Activated naive CD8-positive, alpha-beta T cell treated with anti-CD3 and anti-CD28 coated beads, Interleukin-2, amount 50 U/mL, for 24 hours (primary cell): ENCODE results near the gene CCNQ.

Source experiments
- ATAC-seq: fragments of 150-1000 bp; cut with Tn5 transposase; one replicate; pipeline ENCODE4 v1.10.0; 2021
- DNase-seq: peaks from one replicate; pipeline ENCODE4 v3.0.0; 2021
- H3K27ac Mint-ChIP-seq: one replicate; pipeline ENCODE4 v1.8.0; 2021; ENCODE audit warnings: mild to moderate bottlenecking, mixed read lengths
- H3K27me3 Mint-ChIP-seq: one replicate; pipeline ENCODE4 v1.8.0; 2021; ENCODE audit warnings: mixed read lengths
- H3K36me3 Mint-ChIP-seq: one replicate; pipeline ENCODE4 v1.8.0; 2021; ENCODE audit warnings: low read depth, mixed read lengths
- H3K4me1 Mint-ChIP-seq: one replicate; pipeline ENCODE4 v1.8.0; 2021; ENCODE audit warnings: mixed read lengths
- H3K4me3 Mint-ChIP-seq: one replicate; pipeline ENCODE4 v1.8.0; 2021; ENCODE audit warnings: mild to moderate bottlenecking, moderate library complexity, mixed read lengths
- H3K9me3 Mint-ChIP-seq: one replicate; pipeline ENCODE4 v1.8.0; 2021; ENCODE audit warnings: mixed read lengths

The CCNQ gene

DNA sequence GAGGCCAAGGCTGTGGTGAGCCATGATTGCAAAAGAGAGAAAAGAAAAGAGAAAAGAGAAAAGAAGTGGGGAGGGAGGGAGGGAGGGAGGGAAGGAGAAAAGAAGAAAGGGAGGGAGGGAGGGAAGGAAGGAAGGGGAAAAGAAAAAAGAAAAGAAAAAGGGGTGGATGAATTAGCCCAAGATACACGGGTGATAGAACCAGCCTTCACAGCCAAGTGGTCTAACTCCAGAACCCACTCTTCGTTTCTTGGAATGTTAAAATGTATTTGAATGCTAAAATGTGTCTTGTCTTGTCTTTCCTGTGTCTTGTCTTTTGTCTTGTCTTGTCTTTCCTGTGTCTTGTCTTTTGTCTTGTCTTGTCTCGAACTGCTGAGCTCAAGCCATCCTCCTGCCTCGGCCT, 13.1 kb downstream of the CCNQ start:
- DNase-seq (no peak), ATAC-seq (no peak)
- Mint-ChIP-seq H3K9me3 (no peaks in the 10 kb centered on the region), H3K27ac (no peak overlapping the region), H3K4me1 (peaks cover 19% of the 10 kb centered on the region), H3K36me3 (peaks cover 2% of the 10 kb centered on the region), H3K4me3 (no peak overlapping the region), H3K27me3 (no peaks in the 10 kb centered on the region)

DNA sequence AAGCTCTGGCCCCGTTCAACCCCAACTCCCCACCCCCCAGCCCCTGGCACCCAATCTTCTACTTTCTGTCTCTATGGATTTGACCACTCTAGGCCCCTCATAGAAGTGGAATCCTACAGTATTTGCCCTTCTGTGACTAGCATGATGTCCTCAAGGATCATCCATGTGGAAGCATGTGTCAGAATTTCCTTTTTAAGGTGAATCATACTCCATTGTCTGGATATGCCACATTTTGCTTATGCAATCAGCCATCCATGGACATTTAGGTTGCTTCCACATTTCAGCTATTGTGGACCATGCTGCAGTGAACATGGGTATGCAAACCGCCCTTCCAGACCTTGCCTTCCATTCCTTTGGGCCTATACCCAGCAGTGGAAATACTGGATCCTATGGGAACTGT, 15.5 kb downstream of the CCNQ start:
- H3K9me3 Mint-ChIP-seq = no peaks in the 10 kb centered on the region
- ATAC-seq (no peak), DNase-seq (no peak)
- no peak overlapping the region for H3K4me3 Mint-ChIP-seq
- H3K36me3 Mint-ChIP-seq = peaks cover 2% of the 10 kb centered on the region
- H3K27ac Mint-ChIP-seq = no peak overlapping the region
- no peaks in the 10 kb centered on the region for H3K27me3 Mint-ChIP-seq
- peaks cover 19% of the 10 kb centered on the region for H3K4me1 Mint-ChIP-seq

DNA sequence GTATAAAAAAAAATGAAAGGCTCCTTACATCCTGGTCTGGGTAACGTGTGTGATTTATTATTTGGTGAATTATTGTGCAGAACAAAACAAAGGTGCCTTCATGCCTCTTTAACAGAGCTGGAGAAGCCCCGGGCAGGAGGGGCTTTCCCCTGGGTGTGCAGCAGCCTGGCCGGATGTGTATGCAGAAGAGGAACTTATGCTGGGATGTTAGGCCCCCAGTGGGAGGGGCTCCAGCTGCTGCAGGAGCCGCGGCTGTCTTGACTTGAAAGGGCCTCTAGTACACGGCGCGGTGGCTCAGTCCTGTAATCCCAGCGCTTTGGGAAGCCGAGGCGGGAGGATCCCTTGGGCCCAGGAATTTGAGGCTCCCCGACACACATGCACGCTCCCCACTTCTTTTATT, 16.0 kb downstream of the CCNQ start:
- peaks cover 2% of the 10 kb centered on the region for H3K36me3 Mint-ChIP-seq
- H3K4me3 Mint-ChIP-seq = no peak overlapping the region
- ATAC-seq = peak; percentile 99
- no peaks in the 10 kb centered on the region for H3K9me3 Mint-ChIP-seq
- DNase-seq = peak; percentile 61
- no peak overlapping the region for H3K27ac Mint-ChIP-seq
- H3K27me3 Mint-ChIP-seq = no peaks in the 10 kb centered on the region
- peaks cover 19% of the 10 kb centered on the region for H3K4me1 Mint-ChIP-seq

DNA sequence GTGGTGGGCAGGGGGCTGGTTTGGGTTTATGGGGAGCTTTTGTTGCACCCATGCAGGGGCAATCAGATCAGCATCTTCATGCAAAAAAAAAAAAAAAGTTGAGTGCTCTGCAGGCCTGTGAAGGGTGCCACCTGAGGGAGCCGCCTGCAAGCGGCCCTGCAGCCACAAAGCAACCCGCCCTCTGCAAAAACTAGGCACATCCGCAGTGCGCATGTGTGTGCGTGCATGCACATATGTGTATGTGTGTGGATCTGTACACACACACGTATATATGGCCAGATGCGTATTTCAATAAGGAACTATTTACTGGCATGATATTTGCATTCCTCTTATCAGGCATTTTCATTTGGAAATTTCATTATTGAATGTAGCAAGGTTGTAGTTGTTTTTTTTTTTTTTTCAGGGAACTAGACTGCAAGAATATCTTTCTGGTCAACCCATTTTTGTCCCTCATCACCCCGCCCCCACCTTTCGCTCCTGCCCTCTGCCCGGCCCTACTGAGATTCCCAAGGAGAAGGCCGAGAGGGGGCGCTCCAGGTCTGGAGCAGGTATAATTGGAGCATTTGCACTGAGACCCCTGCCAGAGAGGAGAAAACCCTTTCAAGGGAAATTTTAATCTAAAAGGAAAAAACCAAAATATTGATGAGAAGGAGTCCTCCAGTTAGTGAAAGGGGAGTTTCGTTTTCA, 18.1 kb downstream of the CCNQ start:
- no peak for ATAC-seq
- Mint-ChIP-seq H3K27me3 (no peaks in the 10 kb centered on the region), H3K4me3 (no peak overlapping the region), H3K4me1 (peaks cover 19% of the 10 kb centered on the region), H3K9me3 (no peaks in the 10 kb centered on the region), H3K27ac (no peak overlapping the region), H3K36me3 (no peaks in the 10 kb centered on the region)
- no peak for DNase-seq

DNA sequence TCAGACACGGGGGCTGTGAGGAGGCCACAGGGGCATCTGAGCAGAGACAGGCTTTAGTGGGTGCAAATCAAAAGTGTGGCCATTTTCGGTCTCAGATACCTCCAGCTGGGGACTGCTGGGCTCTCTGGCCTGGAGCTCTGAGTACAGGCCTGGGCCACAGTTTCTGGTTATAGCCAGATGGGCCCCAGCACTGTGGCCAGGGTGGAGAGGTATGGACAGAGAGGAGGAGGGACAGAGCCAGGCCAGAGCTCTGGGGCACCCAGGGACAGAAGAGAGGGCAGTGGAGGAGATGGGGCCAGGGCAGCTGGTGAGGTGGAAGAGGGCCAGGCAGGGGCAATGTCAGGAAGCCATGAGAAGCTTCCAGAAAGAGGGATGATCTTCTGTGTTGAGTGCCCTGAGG, 20.1 kb downstream of the CCNQ start:
- no peaks in the 10 kb centered on the region for H3K36me3 Mint-ChIP-seq
- H3K27me3 Mint-ChIP-seq = no peaks in the 10 kb centered on the region
- DNase-seq (no peak), ATAC-seq (no peak)
- H3K4me3 Mint-ChIP-seq = no peak overlapping the region
- H3K4me1 Mint-ChIP-seq = peaks cover 17% of the 10 kb centered on the region
- H3K27ac Mint-ChIP-seq = no peak overlapping the region
- H3K9me3 Mint-ChIP-seq = no peaks in the 10 kb centered on the region

DNA sequence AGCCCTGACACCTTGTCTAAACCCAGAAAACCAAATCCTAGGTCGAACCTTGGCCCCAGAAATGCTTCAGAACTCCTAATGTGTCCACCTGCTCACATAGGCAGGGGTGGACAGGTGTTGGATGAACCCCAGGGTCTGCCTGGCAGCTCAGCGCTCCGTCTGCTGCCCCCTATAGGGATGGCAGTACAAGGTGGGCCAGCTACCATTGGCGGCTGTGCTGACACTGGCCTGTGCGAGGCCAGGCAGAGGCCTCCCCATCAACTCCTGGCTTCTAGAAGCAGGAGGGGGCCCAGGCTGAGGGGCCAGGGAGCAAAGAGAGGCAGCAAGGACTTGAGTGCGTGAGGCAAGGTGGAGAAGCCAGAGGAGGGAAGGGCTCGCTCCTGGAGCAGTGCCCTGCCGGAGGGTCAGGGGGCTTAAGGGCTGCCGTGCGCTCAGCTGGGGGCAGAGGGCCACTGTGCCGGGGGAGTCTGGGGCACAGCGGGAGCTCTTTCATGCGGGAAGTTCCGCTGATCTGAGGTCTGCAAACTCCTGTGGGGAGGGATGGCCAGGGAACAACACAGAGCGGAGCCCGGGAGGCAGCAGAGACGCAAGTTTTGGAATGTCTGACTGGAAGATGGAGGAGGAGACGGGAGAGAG, 20.6 kb downstream of the CCNQ start:
- Mint-ChIP-seq H3K4me1 (peaks cover 12% of the 10 kb centered on the region), H3K9me3 (no peaks in the 10 kb centered on the region), H3K27me3 (no peaks in the 10 kb centered on the region), H3K36me3 (no peaks in the 10 kb centered on the region), H3K27ac (no peak overlapping the region), H3K4me3 (no peak overlapping the region)
- no peak for DNase-seq
- no peak for ATAC-seq

DNA sequence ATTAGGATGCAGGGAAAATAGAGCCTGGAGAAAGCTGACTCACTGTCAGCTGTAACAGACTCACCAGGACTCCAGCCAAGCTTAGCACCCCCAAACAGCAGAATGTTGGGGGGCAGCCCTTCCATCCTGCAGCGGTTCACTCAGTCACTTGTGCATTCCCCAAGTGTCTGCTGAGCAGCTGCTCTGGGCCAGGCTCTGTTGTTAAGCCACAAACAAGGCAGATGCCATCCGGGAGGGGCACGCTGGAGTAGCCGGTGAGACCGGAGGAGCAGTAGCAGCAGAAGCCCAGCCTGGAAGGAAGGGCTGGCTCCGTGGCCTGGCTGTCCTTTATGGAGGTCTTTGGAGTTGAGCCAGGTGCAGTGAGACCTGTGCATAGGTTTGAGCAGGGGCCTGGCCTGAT, 22.0 kb downstream of the CCNQ start:
- no peaks in the 10 kb centered on the region for H3K36me3 Mint-ChIP-seq
- ATAC-seq = no peak

DNA sequence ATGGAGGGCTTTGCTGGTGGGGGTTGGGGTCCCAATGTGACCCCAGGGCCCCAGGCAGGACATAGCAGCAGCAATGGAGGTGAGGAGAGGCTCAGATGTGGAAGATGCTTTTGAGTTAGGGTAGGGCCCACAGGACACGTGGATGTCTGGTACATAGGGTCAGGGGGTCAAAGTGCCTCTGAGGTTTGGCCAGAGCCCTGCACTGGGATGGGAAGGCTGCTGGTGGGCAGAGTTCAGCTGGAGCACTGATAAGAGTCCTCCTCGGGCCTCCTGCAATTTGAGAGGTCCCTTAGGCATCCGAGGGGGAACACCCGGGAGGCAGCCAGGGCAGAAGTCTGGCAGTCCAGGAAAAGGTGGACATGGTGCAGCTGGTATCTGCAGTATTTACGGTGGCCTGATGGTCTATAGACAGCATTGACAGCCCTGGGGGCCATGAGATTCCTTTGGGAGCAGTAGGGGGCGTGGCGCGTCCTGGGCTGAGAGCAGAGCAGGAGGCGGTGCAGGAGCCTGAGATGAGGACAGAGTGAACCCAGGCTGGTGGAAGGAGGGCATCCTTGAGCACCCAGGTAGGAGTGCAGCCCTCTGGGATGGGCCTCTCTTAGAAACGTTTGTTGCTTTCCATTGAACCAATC, 22.6 kb downstream of the CCNQ start:
- no peaks in the 10 kb centered on the region for H3K9me3 Mint-ChIP-seq
- H3K27me3 Mint-ChIP-seq = no peaks in the 10 kb centered on the region
- ATAC-seq (no peak), DNase-seq (no peak)
- H3K36me3 Mint-ChIP-seq = no peaks in the 10 kb centered on the region
- H3K4me3 Mint-ChIP-seq = no peak overlapping the region
- H3K4me1 Mint-ChIP-seq = no peaks in the 10 kb centered on the region
- no peak overlapping the region for H3K27ac Mint-ChIP-seq

More for the DNA sequence above, 22.0 kb downstream of the CCNQ start:
- H3K27ac Mint-ChIP-seq = no peak overlapping the region
- no peaks in the 10 kb centered on the region for H3K4me1 Mint-ChIP-seq
- H3K4me3 Mint-ChIP-seq = no peak overlapping the region
- H3K27me3 Mint-ChIP-seq = no peaks in the 10 kb centered on the region
- no peak for DNase-seq
- no peaks in the 10 kb centered on the region for H3K9me3 Mint-ChIP-seq

DNA sequence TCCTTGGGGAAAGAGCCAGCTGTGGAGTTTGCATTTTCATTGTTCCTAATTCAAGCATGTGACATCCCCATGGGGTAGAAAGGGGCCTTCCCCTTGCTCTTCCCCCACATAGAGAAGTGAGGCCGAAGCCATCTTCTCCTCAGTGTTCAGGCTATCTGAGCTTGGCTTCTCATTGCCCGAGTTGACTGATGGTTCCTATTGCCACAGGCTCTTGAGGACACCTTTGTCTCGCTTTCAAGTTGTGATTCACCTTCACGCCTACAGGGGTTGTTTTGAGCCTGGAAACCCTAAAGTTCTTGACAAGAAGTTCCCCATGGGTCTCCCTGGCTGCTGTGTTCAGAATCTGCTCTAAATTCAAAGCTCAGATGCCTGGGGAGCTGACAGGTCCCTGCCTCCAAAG, 25.0 kb downstream of the CCNQ start:
- no peaks in the 10 kb centered on the region for H3K27me3 Mint-ChIP-seq
- DNase-seq (no peak), ATAC-seq (no peak)
- peaks cover 5% of the 10 kb centered on the region for H3K4me1 Mint-ChIP-seq
- H3K27ac Mint-ChIP-seq = no peak overlapping the region
- no peak overlapping the region for H3K4me3 Mint-ChIP-seq
- H3K9me3 Mint-ChIP-seq = no peaks in the 10 kb centered on the region
- no peaks in the 10 kb centered on the region for H3K36me3 Mint-ChIP-seq

DNA sequence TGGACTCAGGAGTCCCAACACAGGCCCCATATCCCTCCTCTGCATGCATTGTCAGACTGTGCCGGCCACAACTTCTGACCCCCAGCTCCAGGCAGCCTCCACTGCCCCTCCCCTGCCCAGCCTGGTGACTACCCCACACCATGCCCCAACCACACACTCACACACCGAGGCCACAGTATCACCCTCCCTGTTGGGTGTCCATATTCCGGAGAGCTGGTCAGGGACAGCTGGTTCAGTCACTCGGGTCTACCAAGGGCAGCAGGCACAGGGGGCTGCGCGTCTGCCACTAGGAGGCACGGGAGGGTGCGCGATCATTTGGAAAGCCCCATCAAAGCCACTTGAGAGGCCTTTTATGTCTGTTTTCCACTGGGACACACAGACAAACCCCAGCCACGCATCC, 26.3 kb downstream of the CCNQ start:
- no peak overlapping the region for H3K4me3 Mint-ChIP-seq
- DNase-seq = no peak
- no peaks in the 10 kb centered on the region for H3K27me3 Mint-ChIP-seq
- H3K4me1 Mint-ChIP-seq = peaks cover 5% of the 10 kb centered on the region
- ATAC-seq = no peak
- H3K9me3 Mint-ChIP-seq = no peaks in the 10 kb centered on the region
- no peaks in the 10 kb centered on the region for H3K36me3 Mint-ChIP-seq
- no peak overlapping the region for H3K27ac Mint-ChIP-seq

DNA sequence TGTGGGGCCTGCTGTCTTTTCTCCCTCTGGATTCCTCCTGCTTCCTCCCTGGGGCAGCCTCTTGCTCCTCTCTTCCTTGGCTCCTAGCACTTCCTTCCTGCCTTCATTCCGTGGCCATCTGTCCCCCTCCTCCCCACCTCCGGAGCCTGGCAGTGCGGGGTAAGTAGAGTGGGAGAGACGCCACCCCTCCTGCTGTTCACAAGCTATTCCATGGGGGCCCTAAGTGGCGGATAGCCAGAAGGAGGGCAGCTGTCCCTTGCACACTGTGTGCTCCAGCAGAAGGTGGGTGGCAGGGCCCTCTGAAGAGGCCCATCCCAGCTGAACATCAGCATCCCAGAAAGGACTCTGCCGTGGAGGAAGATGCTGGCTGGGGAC, 27.4 kb downstream of the CCNQ start:
- H3K36me3 Mint-ChIP-seq = no peaks in the 10 kb centered on the region
- H3K27ac Mint-ChIP-seq = no peak overlapping the region
- H3K27me3 Mint-ChIP-seq = no peaks in the 10 kb centered on the region
- peaks cover 5% of the 10 kb centered on the region for H3K4me1 Mint-ChIP-seq
- no peak for DNase-seq
- no peak for ATAC-seq
- H3K9me3 Mint-ChIP-seq = no peaks in the 10 kb centered on the region
- H3K4me3 Mint-ChIP-seq = no peak overlapping the region

DNA sequence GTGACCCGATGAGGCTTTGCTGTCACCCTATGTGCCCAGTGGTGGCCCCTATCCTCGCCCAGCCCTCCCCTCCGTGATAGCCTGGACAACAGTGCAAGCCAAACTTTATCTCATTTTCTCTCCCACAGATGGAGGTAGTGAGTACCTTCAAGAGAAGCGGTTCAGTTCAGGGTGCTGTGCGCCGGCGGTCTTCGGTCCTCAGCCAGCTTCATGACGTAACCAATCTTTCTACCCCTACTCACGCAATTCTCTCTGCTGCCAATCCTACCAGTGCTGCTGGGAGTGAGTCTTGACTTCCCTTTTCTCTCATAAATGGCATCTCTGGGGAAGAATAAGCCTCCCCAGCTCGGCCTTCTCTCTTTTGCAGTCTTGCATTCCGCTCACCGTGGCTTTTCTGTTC, 29.5 kb downstream of the CCNQ start:
- Mint-ChIP-seq H3K27ac (no peak overlapping the region), H3K27me3 (no peaks in the 10 kb centered on the region), H3K9me3 (no peaks in the 10 kb centered on the region), H3K4me1 (peaks cover 5% of the 10 kb centered on the region), H3K36me3 (no peaks in the 10 kb centered on the region), H3K4me3 (no peak overlapping the region)
- DNase-seq (no peak), ATAC-seq (no peak)

DNA sequence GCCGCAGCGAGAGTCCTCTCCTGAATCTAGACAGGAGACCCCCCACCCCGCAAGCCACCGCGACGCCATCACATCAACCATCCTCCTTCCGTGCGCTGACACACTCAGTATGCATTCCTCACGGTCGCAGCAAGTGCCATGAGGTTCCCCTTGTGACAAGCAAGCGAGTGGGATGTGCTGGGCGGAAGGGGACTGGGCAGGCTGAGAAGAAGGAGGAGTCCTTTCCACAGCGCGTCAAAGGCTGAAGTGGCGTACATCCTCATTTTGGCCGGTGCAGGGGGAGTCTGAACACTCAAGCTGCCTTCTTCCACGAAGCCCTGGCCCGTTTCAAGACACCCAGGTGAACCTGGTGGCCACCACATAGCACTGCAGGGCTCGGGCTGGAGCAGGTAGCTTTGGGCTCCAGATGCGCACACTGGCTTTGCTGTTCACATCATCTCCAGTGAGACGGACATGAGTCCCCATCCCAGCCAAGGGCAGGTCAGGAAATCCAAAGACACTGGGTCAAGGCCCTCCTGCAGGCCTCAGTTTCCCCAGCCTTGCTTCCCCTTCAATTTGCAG, 30.4 kb downstream of the CCNQ start:
- peaks cover 5% of the 10 kb centered on the region for H3K4me1 Mint-ChIP-seq
- DNase-seq (no peak), ATAC-seq (no peak)
- H3K4me3 Mint-ChIP-seq = no peak overlapping the region
- H3K27me3 Mint-ChIP-seq = no peaks in the 10 kb centered on the region
- no peaks in the 10 kb centered on the region for H3K9me3 Mint-ChIP-seq
- H3K36me3 Mint-ChIP-seq = no peaks in the 10 kb centered on the region
- H3K27ac Mint-ChIP-seq = no peak overlapping the region

DNA sequence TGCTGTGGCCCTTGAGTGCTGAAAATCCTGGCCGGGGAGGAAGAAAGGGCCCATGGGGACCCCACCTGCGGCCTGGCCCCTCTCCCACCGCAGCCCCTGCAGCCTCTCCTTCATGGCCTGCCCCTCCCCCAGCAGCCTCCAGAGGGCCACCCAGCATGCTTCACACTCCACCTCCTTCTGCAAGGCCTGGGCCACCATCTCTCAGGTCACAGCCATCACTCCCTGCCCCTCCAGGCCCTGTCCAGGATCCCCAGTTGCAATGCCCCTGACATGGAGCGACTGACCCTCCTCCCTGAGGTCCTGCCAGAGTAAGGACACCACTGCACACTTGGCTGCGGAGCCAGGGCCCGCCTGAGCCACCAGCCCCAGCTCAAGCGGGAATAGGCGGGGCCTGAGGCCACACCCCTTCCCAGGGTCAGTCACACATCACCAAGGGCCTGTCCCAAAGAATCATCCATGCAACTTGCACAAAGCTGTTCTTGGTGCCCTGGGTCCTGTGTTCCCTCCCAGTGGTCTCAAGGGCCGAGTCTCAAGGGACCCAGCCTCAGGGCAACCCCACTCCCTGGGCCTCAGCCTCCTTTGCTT, 32.9 kb downstream of the CCNQ start:
- H3K27ac Mint-ChIP-seq = no peak overlapping the region
- peaks cover 3% of the 10 kb centered on the region for H3K4me1 Mint-ChIP-seq
- no peaks in the 10 kb centered on the region for H3K27me3 Mint-ChIP-seq
- no peaks in the 10 kb centered on the region for H3K36me3 Mint-ChIP-seq
- no peaks in the 10 kb centered on the region for H3K9me3 Mint-ChIP-seq
- ATAC-seq (no peak), DNase-seq (no peak)
- H3K4me3 Mint-ChIP-seq = no peak overlapping the region

DNA sequence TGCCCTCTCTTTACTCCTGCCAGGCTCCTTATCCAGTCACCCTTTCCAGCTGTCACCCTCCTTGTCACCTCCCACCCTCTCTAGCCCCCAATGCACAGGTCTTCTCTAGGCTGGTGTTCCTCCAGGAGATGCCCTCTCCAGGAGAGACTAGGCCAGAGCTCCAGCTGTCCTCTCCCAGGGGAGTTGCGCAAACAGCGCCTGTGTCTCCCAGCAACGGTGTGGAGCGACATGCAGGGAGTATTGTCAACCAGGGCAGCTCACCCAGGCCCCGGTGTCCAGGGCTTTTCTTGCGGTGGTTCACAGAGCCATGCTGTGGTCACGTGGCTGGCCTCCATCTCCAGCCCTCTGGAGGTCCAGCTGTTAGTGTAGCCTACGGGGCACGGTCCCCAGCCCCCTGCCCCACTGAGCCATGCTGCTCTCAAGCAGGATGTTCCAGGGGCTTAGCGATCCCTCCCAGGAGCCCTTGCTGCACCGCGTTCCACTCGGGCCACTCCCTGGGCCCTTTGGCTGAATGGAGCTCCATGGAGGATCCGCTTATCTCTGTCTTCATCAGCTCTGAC, 34.8 kb downstream of the CCNQ start:
- DNase-seq (no peak), ATAC-seq (no peak)
- Mint-ChIP-seq H3K36me3 (no peaks in the 10 kb centered on the region), H3K27ac (no peak overlapping the region), H3K4me1 (no peaks in the 10 kb centered on the region), H3K27me3 (no peaks in the 10 kb centered on the region), H3K9me3 (no peaks in the 10 kb centered on the region), H3K4me3 (no peak overlapping the region)
